H9 (cell line): ENCODE data around the gene PTPRK. TPM values are rescaled to one million over a fixed set of nuclear protein-coding genes. Genes with fewer than 3 reads are reported as not detected.

Experiments
- DNase-seq: peaks from one replicate; pipeline ENCODE4 v3.0.0-alpha.2; 2017
- H2AFZ ChIP-seq: one replicate; pipeline ENCODE4 v1.6.1; 2013; ENCODE audit warnings: mild to moderate bottlenecking, low read length, control low read depth, moderate library complexity
- H2AK5ac ChIP-seq: 2 replicates; pipeline ENCODE4 v1.6.1; 2013; ENCODE audit warnings: low read length, control low read depth, mixed read lengths; ENCODE audit not compliant: insufficient read length
- H2BK120ac ChIP-seq: one replicate; pipeline ENCODE4 v1.6.1; 2013; ENCODE audit warnings: low read depth, mild to moderate bottlenecking, low read length, control low read depth, inconsistent platforms; ENCODE audit not compliant: poor library complexity, severe bottlenecking
- H2BK12ac ChIP-seq: 2 replicates; pipeline ENCODE4 v1.6.1; 2013; ENCODE audit warnings: low read length, control low read depth, mixed read lengths, low read depth; ENCODE audit not compliant: insufficient read length
- H2BK15ac ChIP-seq: 2 replicates; pipeline ENCODE4 v1.6.1; 2013; ENCODE audit warnings: low read depth, low read length, control low read depth
- H2BK20ac ChIP-seq: one replicate; pipeline ENCODE4 v1.6.1; 2013; ENCODE audit warnings: low read depth, mild to moderate bottlenecking, low read length, control low read depth, inconsistent platforms; ENCODE audit not compliant: poor library complexity, severe bottlenecking
- H2BK5ac ChIP-seq: 2 replicates; pipeline ENCODE4 v1.6.1; 2013; ENCODE audit warnings: low read length, control low read depth, mixed read lengths; ENCODE audit not compliant: insufficient read length
- H3K14ac ChIP-seq: 2 replicates; pipeline ENCODE4 v1.6.1; 2013; ENCODE audit warnings: low read length, control low read depth; ENCODE audit not compliant: insufficient read depth
- H3K18ac ChIP-seq: 2 replicates; pipeline ENCODE4 v1.6.1; 2013; ENCODE audit warnings: low read depth, mild to moderate bottlenecking, mixed read lengths, low read length, control low read depth; ENCODE audit not compliant: insufficient read length
- H3K23ac ChIP-seq: 2 replicates; pipeline ENCODE4 v1.6.1; 2013; ENCODE audit warnings: low read length, control low read depth, mixed read lengths, low read depth; ENCODE audit not compliant: insufficient read length
- H3K23me2 ChIP-seq: 2 replicates; pipeline ENCODE4 v1.6.1; 2013; ENCODE audit warnings: low read depth, mild to moderate bottlenecking, mixed read lengths, low read length, control low read depth; ENCODE audit not compliant: insufficient read length, poor library complexity, severe bottlenecking
- H3K27ac ChIP-seq: 2 replicates; pipeline ENCODE4 v1.5.1; 2013; ENCODE audit warnings: low read length, control low read depth, mixed read lengths, low read depth; ENCODE audit not compliant: insufficient read length
- H3K27me3 ChIP-seq: 2 replicates; pipeline ENCODE4 v1.6.1; 2013; ENCODE audit warnings: low read length, control low read depth, inconsistent platforms; ENCODE audit not compliant: insufficient read depth
- H3K4ac ChIP-seq: 2 replicates; pipeline ENCODE4 v1.6.1; 2013; ENCODE audit warnings: low read depth, mild to moderate bottlenecking, control low read depth, inconsistent platforms, low read length, moderate library complexity
- H3K4me1 ChIP-seq: 2 replicates; pipeline ENCODE4 v1.6.1; 2013; ENCODE audit warnings: low read length, control low read depth, inconsistent platforms; ENCODE audit not compliant: insufficient read depth
- H3K4me2 ChIP-seq: 2 replicates; pipeline ENCODE4 v1.6.1; 2013; ENCODE audit warnings: low read length, control low read depth, mixed read lengths; ENCODE audit not compliant: insufficient read length, insufficient read depth
- H3K56ac ChIP-seq: 2 replicates; pipeline ENCODE4 v1.6.1; 2013; ENCODE audit warnings: low read depth, mild to moderate bottlenecking, mixed read lengths, low read length, control low read depth; ENCODE audit not compliant: insufficient read length
- H3K79me1 ChIP-seq: 2 replicates; pipeline ENCODE4 v1.6.1; 2013; ENCODE audit warnings: low read depth, mild to moderate bottlenecking, moderate library complexity, low read length, control low read depth, inconsistent platforms; ENCODE audit not compliant: insufficient read depth, poor library complexity, severe bottlenecking
- H3K79me2 ChIP-seq: 2 replicates; pipeline ENCODE4 v1.6.1; 2013; ENCODE audit warnings: low read length, control low read depth, inconsistent platforms; ENCODE audit not compliant: insufficient read depth
- H3K9ac ChIP-seq: 2 replicates; pipeline ENCODE4 v1.6.1; 2013; ENCODE audit warnings: low read length, control low read depth, mixed read lengths; ENCODE audit not compliant: insufficient read length; ENCODE audit errors: extremely low read depth
- H3K9me3 ChIP-seq: one replicate; pipeline ENCODE4 v1.6.1; 2013; ENCODE audit warnings: low read depth, low read length, inconsistent platforms; ENCODE audit not compliant: control insufficient read depth
- H3T11ph ChIP-seq: one replicate; pipeline ENCODE4 v1.6.1; 2013; ENCODE audit warnings: mild to moderate bottlenecking, low read length, control low read depth, inconsistent platforms
- H4K20me1 ChIP-seq: one replicate; pipeline ENCODE4 v1.6.1; 2013; ENCODE audit not compliant: control insufficient read depth, insufficient read length, insufficient read depth
- H4K5ac ChIP-seq: 2 replicates; pipeline ENCODE4 v1.6.1; 2013; ENCODE audit warnings: low read depth, mild to moderate bottlenecking, mixed read lengths, low read length, control low read depth; ENCODE audit not compliant: insufficient read length
- H4K8ac ChIP-seq: replicated peaks from 2 replicates; pipeline ENCODE4 v1.6.1; 2013; ENCODE audit warnings: low read length, control low read depth, mixed read lengths, low read depth; ENCODE audit not compliant: insufficient read length
- H4K91ac ChIP-seq: 2 replicates; pipeline ENCODE4 v1.6.1; 2013; ENCODE audit warnings: low read depth, mild to moderate bottlenecking, moderate library complexity, mixed read lengths, low read length, control low read depth; ENCODE audit not compliant: insufficient read length
- H3K27ac Mint-ChIP-seq, 3 experiments: 2 replicates in 2 of 3; 3 replicates in 1 of 3; pipeline ENCODE4 v1.8.0; 2020 to 2021; ENCODE audit warnings: mixed read lengths in 3 of 3, mild to moderate bottlenecking in 1 of 3, moderate library complexity in 1 of 3
- H3K27me3 Mint-ChIP-seq: 2 replicates; pipeline ENCODE4 v1.8.0; 2021; ENCODE audit warnings: low read depth, mild to moderate bottlenecking, moderate library complexity, mixed read lengths
- H3K36me3 Mint-ChIP-seq, 3 experiments: 2 replicates in 2 of 3; 3 replicates in 1 of 3; pipeline ENCODE4 v1.8.0; 2020 to 2021; ENCODE audit warnings: low read depth in 3 of 3, mixed read lengths in 3 of 3; ENCODE audit not compliant: insufficient read depth in 1 of 3
- H3K4me1 Mint-ChIP-seq, 2 experiments: 2 replicates each; pipeline ENCODE4 v1.8.0; 2020; ENCODE audit warnings: mixed read lengths in 2 of 2
- H3K4me3 Mint-ChIP-seq, 2 experiments: 2 replicates in 1 of 2; 3 replicates in 1 of 2; pipeline ENCODE4 v1.8.0; 2020 to 2021; ENCODE audit warnings: mild to moderate bottlenecking in 2 of 2, mixed read lengths in 2 of 2, moderate library complexity in 1 of 2
- H3K9me3 Mint-ChIP-seq, 2 experiments: 2 replicates in 1 of 2; 3 replicates in 1 of 2; pipeline ENCODE4 v1.8.0; 2020; ENCODE audit warnings: mild to moderate bottlenecking in 2 of 2, mixed read lengths in 2 of 2, moderate library complexity in 1 of 2
- CTCF ChIP-seq: fragments of 200-600 bp; sonication (generic); conservative IDR thresholded peaks from 3 replicates; pipeline ENCODE4 v1.8.0; 2021; ENCODE audit warnings: antibody characterized with exemption, mild to moderate bottlenecking
- whole genome bisulfite sequencing: extraction: QIAGEN DNeasy Blood & Tissue Kit; methylation state at CpG from one replicate; pipeline ENCODE4 v1.1.7; 2013; ENCODE audit warnings: missing lambda C conversion rate, low lambda C conversion rate, mixed read lengths; ENCODE audit not compliant: insufficient read length; ENCODE audit errors: extremely low coverage; 5-methylcytosine and 5-hydroxymethylcytosine counted together
- total RNA-seq: library from RNA; stranded (reverse); gene quantifications from 2 replicates; pipeline ENCODE4 v1.2.1, GENCODE V29; 2021

PTPRK gene
- total RNA-seq, 1 experiment from 2014 or later, result 47.9 TPM

GRCh38 chr6:128479048-128479666, 41.2 kb downstream of the PTPRK start:
- Mint-ChIP-seq H3K36me3 (no peaks in the 10 kb centered on the region), H3K4me1 (peaks cover 21 to 22% of the 10 kb centered on the region in 2 experiments)

More at GRCh38 chr6:128479048-128479666, 41.2 kb downstream of the PTPRK start:
- Histone ChIP-seq H3K4me1 (peaks cover 6% of the 10 kb centered on the region), H3K79me2 (peaks cover 5% of the 10 kb centered on the region), H4K91ac (no peak overlapping the region), H2BK20ac (no peak overlapping the region), H3K23ac (no peak overlapping the region), H2BK15ac (no peak overlapping the region), H3K27me3 (no peaks in the 10 kb centered on the region), H3K56ac (no peak overlapping the region), H3K9me3 (no peaks in the 10 kb centered on the region), H3K14ac (no peak overlapping the region), H2BK12ac (no peak overlapping the region), H3K4me2 (no peak overlapping the region), H3K27ac (no peak overlapping the region), H3K4ac (no peak overlapping the region), H3K23me2 (no peaks in the 10 kb centered on the region), H3K79me1 (peaks cover 4% of the 10 kb centered on the region), H2AK5ac (no peak overlapping the region), H4K20me1 (no peaks in the 10 kb centered on the region), H3K9ac (no peak overlapping the region), H2BK120ac (no peak overlapping the region), H3K18ac (no peak overlapping the region), H4K5ac (no peak overlapping the region), H4K8ac (no peak overlapping the region), H2BK5ac (no peak overlapping the region), H2AFZ (no peak overlapping the region), H3T11ph (no peak overlapping the region)
- Mint-ChIP-seq H3K9me3 (no peaks in the 10 kb centered on the region), H3K27ac (no peak overlapping the region), H3K4me3 (no peak overlapping the region), H3K27me3 (no peaks in the 10 kb centered on the region)
- no peak for TF ChIP-seq CTCF
- WGBS, result no CpG with 5 or more reads among the region's 2 CpGs
- DNase-seq, result no peak
